WTC11 (cell line): ENCODE results near the gene KPNA2. TPM values are rescaled to one million over a fixed set of nuclear protein-coding genes. Genes with fewer than 3 reads are reported as not detected.

Experiments used
- ATAC-seq: fragments of 200-7000 bp; cut with Tn5 transposase; 2 replicates; pipeline ENCODE4 v1.10.0; 2021; ENCODE audit warnings: mild to moderate bottlenecking, moderate library complexity
- CTCF ChIA-PET: fragments of 300-600 bp; sonication (Branson Sonifier 250); formaldehyde crosslinking; loops from one replicate; lab custom pipeline; 2021; ENCODE audit warnings: antibody characterized with exemption; lab: Charles Lee
- POLR2A ChIA-PET: fragments of 350-600 bp; sonication (Branson Sonifier 250); formaldehyde crosslinking; loops from one replicate; lab custom pipeline; 2021; ENCODE audit warnings: antibody characterized with exemption; lab: Charles Lee
- DNase-seq: peaks from one replicate; pipeline ENCODE4 v3.0.0; 2021; ENCODE audit warnings: low spot score
- H3K27ac Mint-ChIP-seq: 2 replicates; pipeline ENCODE4 v1.8.0; 2021; ENCODE audit warnings: mixed read lengths
- H3K27me3 Mint-ChIP-seq: 2 replicates; pipeline ENCODE4 v1.8.0; 2021; ENCODE audit warnings: low read depth, mild to moderate bottlenecking, moderate library complexity, mixed read lengths
- H3K36me3 Mint-ChIP-seq: 2 replicates; pipeline ENCODE4 v1.8.0; 2021; ENCODE audit warnings: mixed read lengths
- H3K4me1 Mint-ChIP-seq: 2 replicates; pipeline ENCODE4 v1.8.0; 2022; ENCODE audit warnings: mixed read lengths
- H3K4me3 Mint-ChIP-seq: 2 replicates; pipeline ENCODE4 v1.8.0; 2021; ENCODE audit warnings: mild to moderate bottlenecking, moderate library complexity, mixed read lengths
- H3K9me3 Mint-ChIP-seq: 2 replicates; pipeline ENCODE4 v1.8.0; 2021; ENCODE audit warnings: mixed read lengths
- EMX1 ChIP-seq: fragments of 250-450 bp; sonication (Bioruptor Pico); IDR thresholded peaks from 2 replicates; pipeline ENCODE4 v1.8.0; 2021; ENCODE audit warnings: mild to moderate bottlenecking
- KAT7 ChIP-seq: sonication (generic); formaldehyde crosslinking; IDR thresholded peaks from 2 replicates; pipeline ENCODE4 v1.8.1; 2023; ENCODE audit warnings: missing genetic modification reagents, mild to moderate bottlenecking, borderline replicate concordance
- MYBL2 ChIP-seq: sonication (generic); formaldehyde crosslinking; IDR thresholded peaks from 2 replicates; pipeline ENCODE4 v1.8.1; 2023; ENCODE audit warnings: mild to moderate bottlenecking, moderate library complexity, missing genetic modification reagents
- NFE2L1 ChIP-seq: sonication (generic); formaldehyde crosslinking; IDR thresholded peaks from 2 replicates; pipeline ENCODE4 v1.8.1; 2023; ENCODE audit warnings: missing genetic modification reagents
- NFYB ChIP-seq: sonication (generic); formaldehyde crosslinking; conservative IDR thresholded peaks from 2 replicates; pipeline ENCODE4 v1.8.0; 2022; ENCODE audit warnings: low read depth, missing genetic modification reagents
- SMAD3 ChIP-seq: sonication (generic); formaldehyde crosslinking; IDR thresholded peaks from 2 replicates; pipeline ENCODE4 v1.8.0; 2022; ENCODE audit warnings: missing genetic modification reagents, mild to moderate bottlenecking, borderline replicate concordance
- SMAD4 ChIP-seq: sonication (generic); formaldehyde crosslinking; IDR thresholded peaks from 2 replicates; pipeline ENCODE4 v1.8.0; 2022; ENCODE audit warnings: mild to moderate bottlenecking, missing genetic modification reagents
- SP1 ChIP-seq: sonication (generic); formaldehyde crosslinking; conservative IDR thresholded peaks from 2 replicates; pipeline ENCODE4 v1.8.1; 2022; ENCODE audit warnings: missing genetic modification reagents
- TEAD4 ChIP-seq: sonication (generic); formaldehyde crosslinking; IDR thresholded peaks from 2 replicates; pipeline ENCODE4 v1.8.0; 2022; ENCODE audit warnings: mild to moderate bottlenecking, missing genetic modification reagents
- ZNF263 ChIP-seq: sonication (generic); formaldehyde crosslinking; IDR thresholded peaks from 2 replicates; pipeline ENCODE4 v1.8.1; 2022; ENCODE audit warnings: low read depth, mild to moderate bottlenecking, moderate library complexity, missing genetic modification reagents
- total RNA-seq: library from RNA; stranded (reverse); gene quantifications from 3 replicates; pipeline ENCODE4 v1.2.3, GENCODE V29; 2021
- TF ChIP-seq, protein P1 (sequence below): sonication (generic); formaldehyde crosslinking; IDR thresholded peaks from 2 replicates; pipeline ENCODE4 v1.8.1; 2023; ENCODE audit warnings: mild to moderate bottlenecking, missing genetic modification reagents, moderate library complexity
- TF ChIP-seq, protein P2 (sequence below): fragments of 250-450 bp; sonication (Bioruptor Pico); IDR thresholded peaks from 2 replicates; pipeline ENCODE4 v1.8.0; 2021; ENCODE audit warnings: mild to moderate bottlenecking
- TF ChIP-seq, protein P3 (sequence below): sonication (generic); formaldehyde crosslinking; IDR thresholded peaks from 2 replicates; pipeline ENCODE4 v1.8.0; 2022; ENCODE audit warnings: mild to moderate bottlenecking, missing genetic modification reagents
- TF ChIP-seq, protein P4 (sequence below): sonication (generic); formaldehyde crosslinking; IDR thresholded peaks from 2 replicates; pipeline ENCODE4 v1.8.1; 2022; ENCODE audit warnings: missing genetic modification reagents, borderline replicate concordance
- TF ChIP-seq, protein P5 (sequence below): sonication (generic); formaldehyde crosslinking; IDR thresholded peaks from 2 replicates; pipeline ENCODE4 v1.8.1; 2023; ENCODE audit warnings: mild to moderate bottlenecking, missing genetic modification reagents
- TF ChIP-seq, protein P6 (sequence below): sonication (generic); formaldehyde crosslinking; IDR thresholded peaks from 2 replicates; pipeline ENCODE4 v1.8.1; 2023; ENCODE audit warnings: mild to moderate bottlenecking, missing genetic modification reagents
- TF ChIP-seq, protein P7 (sequence below): fragments of 250-450 bp; sonication (Bioruptor Pico); IDR thresholded peaks from 2 replicates; pipeline ENCODE4 v2.1.2; 2022; ENCODE audit warnings: mild to moderate bottlenecking, moderate library complexity
- TF ChIP-seq, protein P8 (sequence below): sonication (generic); formaldehyde crosslinking; IDR thresholded peaks from 2 replicates; pipeline ENCODE4 v1.8.1; 2022; ENCODE audit warnings: low read depth, mild to moderate bottlenecking, moderate library complexity, missing genetic modification reagents, borderline replicate concordance

The KPNA2 gene
- total RNA-seq, 1 experiment from 2014 or later: 466 TPM

DNA sequence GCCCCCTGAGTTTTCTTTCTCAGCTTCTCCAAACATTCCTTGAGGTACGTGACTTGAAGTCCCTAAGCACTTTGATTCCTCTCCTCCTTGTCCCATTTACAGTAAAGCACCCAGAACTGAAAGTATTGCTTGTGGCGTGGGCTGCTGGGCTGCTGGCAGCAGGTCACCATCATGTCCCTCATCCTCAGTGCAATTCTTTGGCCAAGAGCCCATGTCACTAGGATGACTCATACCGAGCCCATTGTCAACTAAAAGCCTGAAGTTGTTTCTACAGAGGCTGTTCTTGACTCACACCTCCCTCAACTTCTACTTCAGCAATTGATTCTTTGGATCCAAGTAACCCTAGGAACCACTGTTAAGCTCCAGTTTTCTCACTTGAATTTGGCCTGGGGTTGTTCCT is 54.3 kb downstream of the KPNA2 start:
- TF ChIP-seq ZNF263 (CRISPR knock-in tag) (no peak), SMAD3 (CRISPR knock-in tag) (no peak), SP1 (no peak), TEAD4 (CRISPR knock-in tag) (no peak)
- TF ChIP-seq, protein P1, sequence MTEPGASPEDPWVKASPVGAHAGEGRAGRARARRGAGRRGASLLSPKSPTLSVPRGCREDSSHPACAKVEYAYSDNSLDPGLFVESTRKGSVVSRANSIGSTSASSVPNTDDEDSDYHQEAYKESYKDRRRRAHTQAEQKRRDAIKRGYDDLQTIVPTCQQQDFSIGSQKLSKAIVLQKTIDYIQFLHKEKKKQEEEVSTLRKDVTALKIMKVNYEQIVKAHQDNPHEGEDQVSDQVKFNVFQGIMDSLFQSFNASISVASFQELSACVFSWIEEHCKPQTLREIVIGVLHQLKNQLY (CRISPR knock-in tag): no peak
- TF ChIP-seq, protein P2, sequence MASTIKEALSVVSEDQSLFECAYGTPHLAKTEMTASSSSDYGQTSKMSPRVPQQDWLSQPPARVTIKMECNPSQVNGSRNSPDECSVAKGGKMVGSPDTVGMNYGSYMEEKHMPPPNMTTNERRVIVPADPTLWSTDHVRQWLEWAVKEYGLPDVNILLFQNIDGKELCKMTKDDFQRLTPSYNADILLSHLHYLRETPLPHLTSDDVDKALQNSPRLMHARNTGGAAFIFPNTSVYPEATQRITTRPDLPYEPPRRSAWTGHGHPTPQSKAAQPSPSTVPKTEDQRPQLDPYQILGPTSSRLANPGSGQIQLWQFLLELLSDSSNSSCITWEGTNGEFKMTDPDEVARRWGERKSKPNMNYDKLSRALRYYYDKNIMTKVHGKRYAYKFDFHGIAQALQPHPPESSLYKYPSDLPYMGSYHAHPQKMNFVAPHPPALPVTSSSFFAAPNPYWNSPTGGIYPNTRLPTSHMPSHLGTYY (CRISPR knock-in tag): no peak
- POLR2A ChIA-PET: no interaction called here
- CTCF ChIA-PET: no interaction called here
- no peak overlapping the region for H3K27ac Mint-ChIP-seq
- DNase-seq (no peak), ATAC-seq (no peak)
- peaks cover 15% of the 10 kb centered on the region for H3K4me1 Mint-ChIP-seq
- no peaks in the 10 kb centered on the region for H3K27me3 Mint-ChIP-seq
- no peaks in the 10 kb centered on the region for H3K36me3 Mint-ChIP-seq
- H3K9me3 Mint-ChIP-seq: no peaks in the 10 kb centered on the region
- no peak overlapping the region for H3K4me3 Mint-ChIP-seq

DNA sequence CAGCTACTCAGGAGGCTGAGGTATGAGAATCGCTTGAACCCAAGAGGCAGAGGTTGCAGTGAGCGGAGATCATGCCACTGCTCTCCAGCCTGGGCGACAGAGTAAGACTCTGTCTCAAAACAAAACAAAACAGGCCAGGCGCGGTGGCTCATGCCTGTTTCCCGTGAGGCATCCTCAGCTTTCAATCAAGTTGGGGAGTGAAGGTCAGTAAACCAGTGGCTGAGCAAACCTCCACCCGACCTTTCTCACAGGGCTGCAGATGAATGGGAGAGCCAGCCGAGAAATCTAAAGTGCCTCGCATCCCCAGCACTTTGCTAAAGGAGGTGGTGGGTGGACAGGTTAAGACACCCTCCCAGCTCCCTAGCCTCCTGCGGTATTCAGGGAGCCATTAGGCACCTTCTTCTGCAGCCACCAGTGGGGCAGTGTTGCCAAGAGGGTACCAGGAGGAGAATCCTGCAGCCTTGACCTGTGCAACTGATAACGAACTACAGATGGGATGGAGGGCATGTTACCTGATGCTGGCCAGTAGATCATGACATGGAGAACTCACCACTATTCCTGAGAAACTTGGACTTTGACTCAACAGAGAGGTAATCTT is 59.0 kb downstream of the KPNA2 start:
- Mint-ChIP-seq H3K36me3 (peaks cover 5% of the 10 kb centered on the region), H3K4me1 (no peaks in the 10 kb centered on the region), H3K9me3 (peaks cover 5% of the 10 kb centered on the region), H3K27ac (no peak overlapping the region), H3K27me3 (peaks cover 6% of the 10 kb centered on the region)
- DNase-seq (no peak), ATAC-seq (no peak)
- ChIA-PET POLR2A (no interaction called here), CTCF (no interaction called here)
- TF ChIP-seq NFYB (no peak), MYBL2 (CRISPR knock-in tag) (no peak)
- TF ChIP-seq, protein P3, sequence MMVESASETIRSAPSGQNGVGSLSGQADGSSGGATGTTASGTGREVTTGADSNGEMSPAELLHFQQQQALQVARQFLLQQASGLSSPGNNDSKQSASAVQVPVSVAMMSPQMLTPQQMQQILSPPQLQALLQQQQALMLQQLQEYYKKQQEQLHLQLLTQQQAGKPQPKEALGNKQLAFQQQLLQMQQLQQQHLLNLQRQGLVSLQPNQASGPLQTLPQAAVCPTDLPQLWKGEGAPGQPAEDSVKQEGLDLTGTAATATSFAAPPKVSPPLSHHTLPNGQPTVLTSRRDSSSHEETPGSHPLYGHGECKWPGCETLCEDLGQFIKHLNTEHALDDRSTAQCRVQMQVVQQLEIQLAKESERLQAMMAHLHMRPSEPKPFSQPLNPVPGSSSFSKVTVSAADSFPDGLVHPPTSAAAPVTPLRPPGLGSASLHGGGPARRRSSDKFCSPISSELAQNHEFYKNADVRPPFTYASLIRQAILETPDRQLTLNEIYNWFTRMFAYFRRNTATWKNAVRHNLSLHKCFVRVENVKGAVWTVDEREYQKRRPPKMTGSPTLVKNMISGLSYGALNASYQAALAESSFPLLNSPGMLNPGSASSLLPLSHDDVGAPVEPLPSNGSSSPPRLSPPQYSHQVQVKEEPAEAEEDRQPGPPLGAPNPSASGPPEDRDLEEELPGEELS (CRISPR knock-in tag): no peak
- TF ChIP-seq, protein P4, sequence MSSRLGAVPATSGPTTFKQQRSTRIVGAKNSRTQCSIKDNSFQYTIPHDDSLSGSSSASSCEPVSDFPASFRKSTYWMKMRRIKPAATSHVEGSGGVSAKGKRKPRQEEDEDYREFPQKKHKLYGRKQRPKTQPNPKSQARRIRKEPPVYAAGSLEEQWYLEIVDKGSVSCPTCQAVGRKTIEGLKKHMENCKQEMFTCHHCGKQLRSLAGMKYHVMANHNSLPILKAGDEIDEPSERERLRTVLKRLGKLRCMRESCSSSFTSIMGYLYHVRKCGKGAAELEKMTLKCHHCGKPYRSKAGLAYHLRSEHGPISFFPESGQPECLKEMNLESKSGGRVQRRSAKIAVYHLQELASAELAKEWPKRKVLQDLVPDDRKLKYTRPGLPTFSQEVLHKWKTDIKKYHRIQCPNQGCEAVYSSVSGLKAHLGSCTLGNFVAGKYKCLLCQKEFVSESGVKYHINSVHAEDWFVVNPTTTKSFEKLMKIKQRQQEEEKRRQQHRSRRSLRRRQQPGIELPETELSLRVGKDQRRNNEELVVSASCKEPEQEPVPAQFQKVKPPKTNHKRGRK: no peak
- TF ChIP-seq, protein P5, sequence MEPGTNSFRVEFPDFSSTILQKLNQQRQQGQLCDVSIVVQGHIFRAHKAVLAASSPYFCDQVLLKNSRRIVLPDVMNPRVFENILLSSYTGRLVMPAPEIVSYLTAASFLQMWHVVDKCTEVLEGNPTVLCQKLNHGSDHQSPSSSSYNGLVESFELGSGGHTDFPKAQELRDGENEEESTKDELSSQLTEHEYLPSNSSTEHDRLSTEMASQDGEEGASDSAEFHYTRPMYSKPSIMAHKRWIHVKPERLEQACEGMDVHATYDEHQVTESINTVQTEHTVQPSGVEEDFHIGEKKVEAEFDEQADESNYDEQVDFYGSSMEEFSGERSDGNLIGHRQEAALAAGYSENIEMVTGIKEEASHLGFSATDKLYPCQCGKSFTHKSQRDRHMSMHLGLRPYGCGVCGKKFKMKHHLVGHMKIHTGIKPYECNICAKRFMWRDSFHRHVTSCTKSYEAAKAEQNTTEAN: no peak
- TF ChIP-seq, all 79 proteins: peak for 0
- no peak overlapping the region for H3K4me3 Mint-ChIP-seq

DNA sequence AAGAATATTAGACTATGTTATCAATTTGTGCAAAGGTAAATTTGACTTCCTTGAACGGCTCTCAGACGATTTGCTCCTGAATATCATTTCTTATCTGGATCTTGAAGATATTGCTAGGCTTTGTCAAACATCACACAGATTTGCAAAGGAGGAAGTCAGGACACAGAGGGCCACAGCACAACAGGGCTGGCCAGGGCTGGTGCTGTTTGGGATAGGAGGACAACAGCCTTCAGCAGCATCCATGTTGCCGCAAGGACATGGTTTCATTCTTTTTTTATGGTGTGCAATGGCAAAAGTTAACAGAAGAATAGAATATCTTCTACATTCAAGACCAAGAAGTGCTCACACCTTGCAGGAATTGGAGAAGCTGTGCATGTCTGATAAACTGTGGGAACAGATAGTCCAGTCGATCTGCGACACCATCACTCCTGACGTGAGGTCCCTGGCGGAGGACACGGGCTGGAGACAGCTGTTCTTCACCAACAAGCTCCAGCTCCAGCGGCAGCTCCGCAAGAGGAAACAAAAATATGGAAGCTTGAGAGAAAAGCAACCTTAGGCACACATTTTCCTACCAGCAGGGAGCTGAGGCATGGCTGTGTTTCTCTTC is 59.8 kb downstream of the KPNA2 start:
- no peak overlapping the region for H3K4me3 Mint-ChIP-seq
- no peak for DNase-seq
- H3K4me1 Mint-ChIP-seq: 0 out of 2 replicates have a peak, but pooled peaks cover under 1% of the 10 kb centered on the region
- CTCF ChIA-PET: no interaction called here
- peaks cover 11% of the 10 kb centered on the region for H3K36me3 Mint-ChIP-seq
- POLR2A ChIA-PET: interaction anchor here (0.6 kb wide), 1 partner anchor 21 kb away, joined by 9 read pairs; no protein-coding TSS in a partner anchor
- H3K9me3 Mint-ChIP-seq: peaks cover 11% of the 10 kb centered on the region
- H3K27ac Mint-ChIP-seq: no peak overlapping the region
- H3K27me3 Mint-ChIP-seq: peaks cover 13% of the 10 kb centered on the region
- ATAC-seq: no peak
- TF ChIP-seq, protein P6, sequence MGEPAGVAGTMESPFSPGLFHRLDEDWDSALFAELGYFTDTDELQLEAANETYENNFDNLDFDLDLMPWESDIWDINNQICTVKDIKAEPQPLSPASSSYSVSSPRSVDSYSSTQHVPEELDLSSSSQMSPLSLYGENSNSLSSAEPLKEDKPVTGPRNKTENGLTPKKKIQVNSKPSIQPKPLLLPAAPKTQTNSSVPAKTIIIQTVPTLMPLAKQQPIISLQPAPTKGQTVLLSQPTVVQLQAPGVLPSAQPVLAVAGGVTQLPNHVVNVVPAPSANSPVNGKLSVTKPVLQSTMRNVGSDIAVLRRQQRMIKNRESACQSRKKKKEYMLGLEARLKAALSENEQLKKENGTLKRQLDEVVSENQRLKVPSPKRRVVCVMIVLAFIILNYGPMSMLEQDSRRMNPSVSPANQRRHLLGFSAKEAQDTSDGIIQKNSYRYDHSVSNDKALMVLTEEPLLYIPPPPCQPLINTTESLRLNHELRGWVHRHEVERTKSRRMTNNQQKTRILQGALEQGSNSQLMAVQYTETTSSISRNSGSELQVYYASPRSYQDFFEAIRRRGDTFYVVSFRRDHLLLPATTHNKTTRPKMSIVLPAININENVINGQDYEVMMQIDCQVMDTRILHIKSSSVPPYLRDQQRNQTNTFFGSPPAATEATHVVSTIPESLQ (CRISPR knock-in tag): no peak
- TF ChIP-seq, protein P7, sequence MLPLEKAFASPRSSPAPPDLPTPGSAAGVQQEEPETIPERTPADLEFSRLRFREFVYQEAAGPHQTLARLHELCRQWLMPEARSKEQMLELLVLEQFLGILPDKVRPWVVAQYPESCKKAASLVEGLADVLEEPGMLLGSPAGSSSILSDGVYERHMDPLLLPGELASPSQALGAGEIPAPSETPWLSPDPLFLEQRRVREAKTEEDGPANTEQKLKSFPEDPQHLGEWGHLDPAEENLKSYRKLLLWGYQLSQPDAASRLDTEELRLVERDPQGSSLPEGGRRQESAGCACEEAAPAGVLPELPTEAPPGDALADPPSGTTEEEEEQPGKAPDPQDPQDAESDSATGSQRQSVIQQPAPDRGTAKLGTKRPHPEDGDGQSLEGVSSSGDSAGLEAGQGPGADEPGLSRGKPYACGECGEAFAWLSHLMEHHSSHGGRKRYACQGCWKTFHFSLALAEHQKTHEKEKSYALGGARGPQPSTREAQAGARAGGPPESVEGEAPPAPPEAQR (CRISPR knock-in tag): no peak
- TF ChIP-seq, protein P5: no peak
- no peak for TF ChIP-seq NFE2L1 (CRISPR knock-in tag)
- TF ChIP-seq SMAD4: no peak
- TF ChIP-seq, protein P8, sequence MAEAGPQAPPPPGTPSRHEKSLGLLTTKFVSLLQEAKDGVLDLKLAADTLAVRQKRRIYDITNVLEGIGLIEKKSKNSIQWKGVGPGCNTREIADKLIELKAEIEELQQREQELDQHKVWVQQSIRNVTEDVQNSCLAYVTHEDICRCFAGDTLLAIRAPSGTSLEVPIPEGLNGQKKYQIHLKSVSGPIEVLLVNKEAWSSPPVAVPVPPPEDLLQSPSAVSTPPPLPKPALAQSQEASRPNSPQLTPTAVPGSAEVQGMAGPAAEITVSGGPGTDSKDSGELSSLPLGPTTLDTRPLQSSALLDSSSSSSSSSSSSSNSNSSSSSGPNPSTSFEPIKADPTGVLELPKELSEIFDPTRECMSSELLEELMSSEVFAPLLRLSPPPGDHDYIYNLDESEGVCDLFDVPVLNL: no peak
- no peak for TF ChIP-seq KAT7 (CRISPR knock-in tag)
- no peak for TF ChIP-seq EMX1 (CRISPR knock-in tag)
